RWPE1 (cell line): ENCODE results near the gene GPR176.

ENCODE experiments used
- CTCF ChIA-PET: fragments of 350-600 bp; sonication (Branson Sonifier 250); formaldehyde crosslinking; extraction: SDS; loops from one replicate; lab custom pipeline; 2021; lab: Yijun Ruan, JAX
- POLR2A ChIA-PET: fragments of 400-600 bp; formaldehyde crosslinking; extraction: SDS; loops from one replicate; lab custom pipeline; 2020; ENCODE audit warnings: antibody characterized with exemption; ENCODE audit not compliant: low non-redundant PET; lab: Yijun Ruan, JAX
- DNase-seq: peaks from one replicate; pipeline ENCODE4 v3.0.0; 2012; ENCODE audit warnings: low spot score
- H3K27ac ChIP-seq: fragments of 450-650 bp; 2 replicates; pipeline ENCODE4 v1.5.1; 2017
- CTCF ChIP-seq: fragments of 450-650 bp; conservative IDR thresholded peaks from 2 replicates; pipeline ENCODE4 v1.5.1; 2017; ENCODE audit warnings: low read depth, mild to moderate bottlenecking

Gene GPR176

GRCh38 chr15:39855400-39855799 lies 64.7 kb downstream of the GPR176 start:
- no peak for TF ChIP-seq CTCF
- H3K27ac ChIP-seq, result no peak overlapping the region
- CTCF ChIA-PET, result interaction anchor here (0.5 kb wide), 1 partner anchor 70 kb away, joined by 4 read pairs; no protein-coding TSS in a partner anchor
- POLR2A ChIA-PET, result no interaction called here
- no peak for DNase-seq

DNA sequence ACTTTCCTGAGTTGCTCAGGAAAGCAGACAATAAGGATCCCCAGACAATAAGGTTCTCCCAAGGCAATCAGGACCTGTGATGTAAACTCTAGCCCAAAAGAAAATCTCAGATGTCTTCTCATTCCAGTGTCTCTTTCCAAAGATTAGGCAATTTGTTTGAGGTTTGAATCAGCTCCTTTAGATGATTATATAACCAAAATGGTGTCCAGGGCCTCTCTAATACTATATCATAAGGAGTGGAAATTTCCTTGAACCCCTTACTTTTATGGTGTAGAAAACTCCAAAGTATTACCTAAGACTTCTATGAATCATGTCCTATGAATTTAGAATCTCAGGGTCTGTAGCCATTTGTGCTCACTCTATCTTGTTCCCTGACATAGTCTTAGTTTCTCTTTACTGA lies 65.9 kb downstream of the GPR176 start:
- no peak overlapping the region for H3K27ac ChIP-seq
- TF ChIP-seq CTCF, result no peak
- ChIA-PET CTCF (no interaction called here), POLR2A (no interaction called here)
- DNase-seq, result no peak

GRCh38 chr15:39852250-39852649 lies 67.8 kb downstream of the GPR176 start:
- H3K27ac ChIP-seq, result no peak overlapping the region
- DNase-seq, result no peak
- ChIA-PET POLR2A (no interaction called here), CTCF (no interaction called here)
- no peak for TF ChIP-seq CTCF

DNA sequence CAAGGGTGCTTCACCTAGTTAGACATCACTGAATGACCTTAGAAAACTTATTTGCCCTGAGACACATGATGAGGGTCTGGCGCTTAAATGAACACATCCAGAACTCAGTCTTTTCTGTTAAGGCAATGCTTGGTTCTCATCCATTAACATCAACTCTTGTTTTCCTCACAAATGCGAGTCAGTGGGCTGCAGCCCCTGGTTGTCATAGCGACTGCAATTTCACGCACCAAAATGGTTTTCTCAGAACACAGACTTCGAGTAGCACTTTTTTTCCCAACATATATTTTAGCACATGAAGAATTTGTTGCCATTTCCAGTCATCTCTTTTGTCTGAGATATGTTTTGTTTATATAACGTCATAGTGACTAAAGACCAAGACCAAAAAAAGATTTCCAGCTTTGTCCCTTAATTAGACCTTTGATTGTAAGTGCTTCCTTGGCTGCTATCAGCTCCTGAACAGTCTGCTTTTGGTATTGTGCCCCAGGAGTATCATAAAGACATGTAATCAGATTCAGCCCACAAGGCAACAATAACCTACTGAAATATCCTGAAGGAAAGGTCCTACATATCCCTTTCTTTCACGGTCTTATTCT lies 68.5 kb downstream of the GPR176 start:
- H3K27ac ChIP-seq, result no peak overlapping the region
- no peak for DNase-seq
- CTCF ChIA-PET, result no interaction called here
- no peak for TF ChIP-seq CTCF
- POLR2A ChIA-PET, result no interaction called here

- H3K27ac ChIP-seq, result no peak overlapping the region
- no peak for DNase-seq
- CTCF ChIA-PET, result interaction anchor here (0.5 kb wide), 1 partner anchor 23 kb away, joined by 3 read pairs; no protein-coding TSS in a partner anchor
- POLR2A ChIA-PET, result no interaction called here
- no peak for TF ChIP-seq CTCF
These were observed 69.6 kb downstream of the GPR176 start for GRCh38 chr15:39850436-39850835.

DNA sequence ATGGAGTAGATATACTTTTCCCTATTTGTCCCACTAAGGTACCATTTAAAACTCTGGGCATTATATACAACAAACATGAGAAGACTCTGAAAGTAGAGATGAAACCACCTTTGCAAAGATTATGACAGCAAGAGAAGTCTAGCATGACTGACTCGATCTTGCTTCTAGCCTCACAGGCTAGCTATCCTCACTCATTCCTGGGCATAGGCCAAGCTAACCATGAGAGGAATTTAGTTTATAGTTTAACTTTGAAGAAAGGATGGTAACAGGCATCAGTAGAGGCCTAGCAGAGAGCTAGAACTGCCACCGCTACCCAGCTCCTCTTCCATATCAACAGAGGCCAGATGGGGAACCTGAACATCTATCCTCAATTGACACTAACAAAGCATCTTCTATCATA lies 74.0 kb downstream of the GPR176 start:
- no peak overlapping the region for H3K27ac ChIP-seq
- ChIA-PET POLR2A (no interaction called here), CTCF (interaction anchor here (0.6 kb wide), 3 partner anchors 10 to 88 kb away, joined by 4 to 6 read pairs (median 4); no protein-coding TSS in a partner anchor)
- TF ChIP-seq CTCF, result no peak
- DNase-seq, result no peak
